H9 (cell line): Measurements from ENCODE around the gene SLC6A2. TPM values are rescaled to one million over a fixed set of nuclear protein-coding genes. Genes with fewer than 3 reads are reported as not detected.

Experiments
- DNase-seq: peaks from one replicate; pipeline ENCODE4 v3.0.0-alpha.2; 2017
- H2AFZ ChIP-seq: one replicate; pipeline ENCODE4 v1.6.1; 2013; ENCODE audit warnings: mild to moderate bottlenecking, low read length, control low read depth, moderate library complexity
- H2AK5ac ChIP-seq: 2 replicates; pipeline ENCODE4 v1.6.1; 2013; ENCODE audit warnings: low read length, control low read depth, mixed read lengths; ENCODE audit not compliant: insufficient read length
- H2BK120ac ChIP-seq: one replicate; pipeline ENCODE4 v1.6.1; 2013; ENCODE audit warnings: low read depth, mild to moderate bottlenecking, low read length, control low read depth, inconsistent platforms; ENCODE audit not compliant: poor library complexity, severe bottlenecking
- H2BK12ac ChIP-seq: 2 replicates; pipeline ENCODE4 v1.6.1; 2013; ENCODE audit warnings: low read length, control low read depth, mixed read lengths, low read depth; ENCODE audit not compliant: insufficient read length
- H2BK15ac ChIP-seq: 2 replicates; pipeline ENCODE4 v1.6.1; 2013; ENCODE audit warnings: low read depth, low read length, control low read depth
- H2BK20ac ChIP-seq: one replicate; pipeline ENCODE4 v1.6.1; 2013; ENCODE audit warnings: low read depth, mild to moderate bottlenecking, low read length, control low read depth, inconsistent platforms; ENCODE audit not compliant: poor library complexity, severe bottlenecking
- H2BK5ac ChIP-seq: 2 replicates; pipeline ENCODE4 v1.6.1; 2013; ENCODE audit warnings: low read length, control low read depth, mixed read lengths; ENCODE audit not compliant: insufficient read length
- H3K14ac ChIP-seq: 2 replicates; pipeline ENCODE4 v1.6.1; 2013; ENCODE audit warnings: low read length, control low read depth; ENCODE audit not compliant: insufficient read depth
- H3K18ac ChIP-seq: 2 replicates; pipeline ENCODE4 v1.6.1; 2013; ENCODE audit warnings: low read depth, mild to moderate bottlenecking, mixed read lengths, low read length, control low read depth; ENCODE audit not compliant: insufficient read length
- H3K23ac ChIP-seq: 2 replicates; pipeline ENCODE4 v1.6.1; 2013; ENCODE audit warnings: low read length, control low read depth, mixed read lengths, low read depth; ENCODE audit not compliant: insufficient read length
- H3K23me2 ChIP-seq: 2 replicates; pipeline ENCODE4 v1.6.1; 2013; ENCODE audit warnings: low read depth, mild to moderate bottlenecking, mixed read lengths, low read length, control low read depth; ENCODE audit not compliant: insufficient read length, poor library complexity, severe bottlenecking
- H3K27ac ChIP-seq: 2 replicates; pipeline ENCODE4 v1.5.1; 2013; ENCODE audit warnings: low read length, control low read depth, mixed read lengths, low read depth; ENCODE audit not compliant: insufficient read length
- H3K27me3 ChIP-seq: 2 replicates; pipeline ENCODE4 v1.6.1; 2013; ENCODE audit warnings: low read length, control low read depth, inconsistent platforms; ENCODE audit not compliant: insufficient read depth
- H3K4ac ChIP-seq: 2 replicates; pipeline ENCODE4 v1.6.1; 2013; ENCODE audit warnings: low read depth, mild to moderate bottlenecking, control low read depth, inconsistent platforms, low read length, moderate library complexity
- H3K4me1 ChIP-seq: 2 replicates; pipeline ENCODE4 v1.6.1; 2013; ENCODE audit warnings: low read length, control low read depth, inconsistent platforms; ENCODE audit not compliant: insufficient read depth
- H3K4me2 ChIP-seq: 2 replicates; pipeline ENCODE4 v1.6.1; 2013; ENCODE audit warnings: low read length, control low read depth, mixed read lengths; ENCODE audit not compliant: insufficient read length, insufficient read depth
- H3K56ac ChIP-seq: 2 replicates; pipeline ENCODE4 v1.6.1; 2013; ENCODE audit warnings: low read depth, mild to moderate bottlenecking, mixed read lengths, low read length, control low read depth; ENCODE audit not compliant: insufficient read length
- H3K79me1 ChIP-seq: 2 replicates; pipeline ENCODE4 v1.6.1; 2013; ENCODE audit warnings: low read depth, mild to moderate bottlenecking, moderate library complexity, low read length, control low read depth, inconsistent platforms; ENCODE audit not compliant: insufficient read depth, poor library complexity, severe bottlenecking
- H3K79me2 ChIP-seq: 2 replicates; pipeline ENCODE4 v1.6.1; 2013; ENCODE audit warnings: low read length, control low read depth, inconsistent platforms; ENCODE audit not compliant: insufficient read depth
- H3K9ac ChIP-seq: 2 replicates; pipeline ENCODE4 v1.6.1; 2013; ENCODE audit warnings: low read length, control low read depth, mixed read lengths; ENCODE audit not compliant: insufficient read length; ENCODE audit errors: extremely low read depth
- H3K9me3 ChIP-seq: one replicate; pipeline ENCODE4 v1.6.1; 2013; ENCODE audit warnings: low read depth, low read length, inconsistent platforms; ENCODE audit not compliant: control insufficient read depth
- H3T11ph ChIP-seq: one replicate; pipeline ENCODE4 v1.6.1; 2013; ENCODE audit warnings: mild to moderate bottlenecking, low read length, control low read depth, inconsistent platforms
- H4K20me1 ChIP-seq: one replicate; pipeline ENCODE4 v1.6.1; 2013; ENCODE audit not compliant: control insufficient read depth, insufficient read length, insufficient read depth
- H4K5ac ChIP-seq: 2 replicates; pipeline ENCODE4 v1.6.1; 2013; ENCODE audit warnings: low read depth, mild to moderate bottlenecking, mixed read lengths, low read length, control low read depth; ENCODE audit not compliant: insufficient read length
- H4K8ac ChIP-seq: replicated peaks from 2 replicates; pipeline ENCODE4 v1.6.1; 2013; ENCODE audit warnings: low read length, control low read depth, mixed read lengths, low read depth; ENCODE audit not compliant: insufficient read length
- H4K91ac ChIP-seq: 2 replicates; pipeline ENCODE4 v1.6.1; 2013; ENCODE audit warnings: low read depth, mild to moderate bottlenecking, moderate library complexity, mixed read lengths, low read length, control low read depth; ENCODE audit not compliant: insufficient read length
- H3K27ac Mint-ChIP-seq, 3 experiments: 2 replicates in 2 of 3; 3 replicates in 1 of 3; pipeline ENCODE4 v1.8.0; 2020 to 2021; ENCODE audit warnings: mixed read lengths in 3 of 3, mild to moderate bottlenecking in 1 of 3, moderate library complexity in 1 of 3
- H3K27me3 Mint-ChIP-seq: 2 replicates; pipeline ENCODE4 v1.8.0; 2021; ENCODE audit warnings: low read depth, mild to moderate bottlenecking, moderate library complexity, mixed read lengths
- H3K36me3 Mint-ChIP-seq, 3 experiments: 2 replicates in 2 of 3; 3 replicates in 1 of 3; pipeline ENCODE4 v1.8.0; 2020 to 2021; ENCODE audit warnings: low read depth in 3 of 3, mixed read lengths in 3 of 3; ENCODE audit not compliant: insufficient read depth in 1 of 3
- H3K4me1 Mint-ChIP-seq, 2 experiments: 2 replicates each; pipeline ENCODE4 v1.8.0; 2020; ENCODE audit warnings: mixed read lengths in 2 of 2
- H3K4me3 Mint-ChIP-seq, 2 experiments: 2 replicates in 1 of 2; 3 replicates in 1 of 2; pipeline ENCODE4 v1.8.0; 2020 to 2021; ENCODE audit warnings: mild to moderate bottlenecking in 2 of 2, mixed read lengths in 2 of 2, moderate library complexity in 1 of 2
- H3K9me3 Mint-ChIP-seq, 2 experiments: 2 replicates in 1 of 2; 3 replicates in 1 of 2; pipeline ENCODE4 v1.8.0; 2020; ENCODE audit warnings: mild to moderate bottlenecking in 2 of 2, mixed read lengths in 2 of 2, moderate library complexity in 1 of 2
- total RNA-seq: library from RNA; stranded (reverse); gene quantifications from 2 replicates; pipeline ENCODE4 v1.2.1, GENCODE V29; 2021
- TF ChIP-seq, protein P1 (sequence below): fragments of 200-600 bp; sonication (generic); conservative IDR thresholded peaks from 3 replicates; pipeline ENCODE4 v1.8.0; 2021; ENCODE audit warnings: antibody characterized with exemption, mild to moderate bottlenecking

SLC6A2 gene
- total RNA-seq, 1 experiment from 2014 or later: 0.24 TPM

DNA sequence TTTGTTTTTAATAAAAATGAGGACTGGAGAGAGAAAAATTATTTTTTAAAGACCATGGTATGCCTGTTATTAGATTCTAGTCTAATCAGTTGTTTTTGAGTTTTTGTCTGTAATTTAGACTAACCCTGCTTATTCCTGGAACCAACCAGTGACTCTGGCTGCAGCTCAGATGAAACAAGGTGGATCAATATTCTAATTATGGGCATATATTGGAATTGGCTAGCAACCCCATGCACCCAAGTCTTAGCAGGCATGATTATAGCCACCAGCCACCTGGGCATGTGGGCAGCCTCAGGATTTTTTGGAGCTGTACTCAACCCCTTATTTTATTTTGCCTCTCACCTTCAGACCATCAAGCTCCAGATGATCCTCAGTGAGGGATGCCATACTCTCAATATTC is 21.6 kb upstream of the SLC6A2 start:
- no peaks in the 10 kb centered on the region for H3K27me3 ChIP-seq
- no peaks in the 10 kb centered on the region for H3K79me1 ChIP-seq
- H3K23me2 ChIP-seq: no peaks in the 10 kb centered on the region
- no peak overlapping the region for H3K4me2 ChIP-seq
- H3K56ac ChIP-seq: no peak overlapping the region
- DNase-seq: no peak
- H3K27ac ChIP-seq: no peak overlapping the region
- H3K4me3 Mint-ChIP-seq: no peak overlapping the region
- peaks cover 2 to 18% (median 6%) of the 10 kb centered on the region in 3 experiments for H3K36me3 Mint-ChIP-seq
- peaks cover 10% of the 10 kb centered on the region for H3K27me3 Mint-ChIP-seq
- no peaks in the 10 kb centered on the region for H3K4me1 ChIP-seq
- peaks cover 10 to 11% of the 10 kb centered on the region in 2 experiments; a peak in 3 of 4 replicates for H3K4me1 Mint-ChIP-seq
- H4K8ac ChIP-seq: no peak overlapping the region
- H2AK5ac ChIP-seq: no peak overlapping the region
- H4K5ac ChIP-seq: no peak overlapping the region
- no peak overlapping the region for H2BK20ac ChIP-seq
- no peak overlapping the region for H2BK5ac ChIP-seq
- no peak overlapping the region for H3K18ac ChIP-seq
- no peak overlapping the region for H2AFZ ChIP-seq
- H2BK120ac ChIP-seq: no peak overlapping the region
- no peak overlapping the region for H3K23ac ChIP-seq
- H4K20me1 ChIP-seq: no peaks in the 10 kb centered on the region
- H3K14ac ChIP-seq: no peak overlapping the region
- H3K9me3 Mint-ChIP-seq: peaks cover 20 to 28% of the 10 kb centered on the region in 2 experiments
- H3K4ac ChIP-seq: no peak overlapping the region
- TF ChIP-seq, protein P1, sequence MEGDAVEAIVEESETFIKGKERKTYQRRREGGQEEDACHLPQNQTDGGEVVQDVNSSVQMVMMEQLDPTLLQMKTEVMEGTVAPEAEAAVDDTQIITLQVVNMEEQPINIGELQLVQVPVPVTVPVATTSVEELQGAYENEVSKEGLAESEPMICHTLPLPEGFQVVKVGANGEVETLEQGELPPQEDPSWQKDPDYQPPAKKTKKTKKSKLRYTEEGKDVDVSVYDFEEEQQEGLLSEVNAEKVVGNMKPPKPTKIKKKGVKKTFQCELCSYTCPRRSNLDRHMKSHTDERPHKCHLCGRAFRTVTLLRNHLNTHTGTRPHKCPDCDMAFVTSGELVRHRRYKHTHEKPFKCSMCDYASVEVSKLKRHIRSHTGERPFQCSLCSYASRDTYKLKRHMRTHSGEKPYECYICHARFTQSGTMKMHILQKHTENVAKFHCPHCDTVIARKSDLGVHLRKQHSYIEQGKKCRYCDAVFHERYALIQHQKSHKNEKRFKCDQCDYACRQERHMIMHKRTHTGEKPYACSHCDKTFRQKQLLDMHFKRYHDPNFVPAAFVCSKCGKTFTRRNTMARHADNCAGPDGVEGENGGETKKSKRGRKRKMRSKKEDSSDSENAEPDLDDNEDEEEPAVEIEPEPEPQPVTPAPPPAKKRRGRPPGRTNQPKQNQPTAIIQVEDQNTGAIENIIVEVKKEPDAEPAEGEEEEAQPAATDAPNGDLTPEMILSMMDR: no peak
- H3K27ac Mint-ChIP-seq: no peak overlapping the region
- H3K79me2 ChIP-seq: no peaks in the 10 kb centered on the region
- no peak overlapping the region for H3K9ac ChIP-seq
- H3K9me3 ChIP-seq: peaks cover 15% of the 10 kb centered on the region
- no peak overlapping the region for H2BK12ac ChIP-seq
- no peak overlapping the region for H2BK15ac ChIP-seq
- H3T11ph ChIP-seq: no peak overlapping the region
- no peak overlapping the region for H4K91ac ChIP-seq
